Colonic mucosa (tissue), 4 donors: ENCODE data around the gene SLC35B3. TPM values are rescaled to one million over a fixed set of nuclear protein-coding genes. Genes with fewer than 3 reads are reported as not detected.
A peak's percentile ranks its signal among the peaks of the same experiment; 100 is the strongest.
"Not testable (repeated sequence)": the region's sequence is repeated elsewhere in the genome, so short reads cannot be mapped to it uniquely, and the experiment has no call there.

Experiments used
- DNase-seq: peaks from one replicate; pipeline ENCODE4 v3.0.0-alpha.2; 2020
- H3K27ac ChIP-seq: fragments of 200-600 bp; one replicate; pipeline ENCODE4 v1.8.0; 2021
- H3K27me3 ChIP-seq: fragments of 200-600 bp; one replicate; pipeline ENCODE4 v1.8.0; 2021
- H3K36me3 ChIP-seq: fragments of 200-600 bp; one replicate; pipeline ENCODE4 v1.8.0; 2021
- H3K4me1 ChIP-seq: fragments of 200-600 bp; one replicate; pipeline ENCODE4 v1.8.0; 2021; ENCODE audit warnings: mild to moderate bottlenecking
- H3K4me3 ChIP-seq: fragments of 200-600 bp; one replicate; pipeline ENCODE4 v1.8.0; 2021
- H3K9ac ChIP-seq, 2 donors: one replicate each; pipeline ENCODE4 v1.7.0; 2013; ENCODE audit warnings: control low read depth in 2 of 2, low read depth in 2 of 2, low read length in 2 of 2
- H3K9me3 ChIP-seq: fragments of 200-600 bp; one replicate; pipeline ENCODE4 v1.8.0; 2021
- intact Hi-C: fragments of 100-400 bp; cut with DNase I; formaldehyde crosslinking; loops from one replicate; pipeline ENCODE4 v1.14.1; 2022
- total RNA-seq, 2 donors: library from RNA; stranded (reverse); fragmentation: NEBNext Ultra II Directional in 1 of 2; extraction: Animal tissue kit (Norgen Biotek cat#: 25700) in 1 of 2; gene quantifications; one replicate each; pipeline ENCODE4 v1.2.1, GENCODE V29; 2021
- TF ChIP-seq, protein P1 (sequence below): fragments of 200-600 bp; IDR thresholded peaks from one replicate; pipeline ENCODE4 v1.8.0; 2022; ENCODE audit warnings: antibody characterized with exemption, mild to moderate bottlenecking
- donor health status: healthy.
- donor health status: DM: no; HTN: no; CAD: no.
- donor health status: DM: no; HTN: no; CAD: no.

The SLC35B3 gene
- total RNA-seq, 2 donors from 2014 or later, result 33.4 to 35.1 TPM

DNA sequence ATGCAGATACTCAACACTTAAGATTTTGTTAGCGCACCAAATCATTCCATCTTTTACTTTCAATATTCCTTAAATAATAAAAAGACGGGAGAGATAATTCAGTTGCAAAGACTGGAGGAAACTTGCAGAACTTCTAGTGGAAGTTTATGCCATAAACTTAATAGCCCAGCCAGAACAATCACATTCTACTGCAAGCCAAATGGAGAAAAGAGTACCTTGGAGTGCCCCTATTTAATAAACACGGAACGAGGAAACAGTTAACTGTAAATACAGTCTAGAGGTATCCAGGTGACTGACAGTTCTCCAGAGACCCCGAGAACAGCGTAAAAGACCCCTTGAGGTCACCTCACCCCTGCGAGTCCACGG lies 635 bp downstream of the SLC35B3 start:
- Histone ChIP-seq H3K4me3 (peak overlapping the region; percentile 75), H3K36me3 (no peaks in the 10 kb centered on the region), H3K27ac (peak overlapping the region; percentile 91), H3K27me3 (no peaks in the 10 kb centered on the region), H3K9ac (peak overlapping the region; percentile 87 to 89), H3K9me3 (no peaks in the 10 kb centered on the region), H3K4me1 (peaks cover 6% of the 10 kb centered on the region)
- TF ChIP-seq, protein P1, sequence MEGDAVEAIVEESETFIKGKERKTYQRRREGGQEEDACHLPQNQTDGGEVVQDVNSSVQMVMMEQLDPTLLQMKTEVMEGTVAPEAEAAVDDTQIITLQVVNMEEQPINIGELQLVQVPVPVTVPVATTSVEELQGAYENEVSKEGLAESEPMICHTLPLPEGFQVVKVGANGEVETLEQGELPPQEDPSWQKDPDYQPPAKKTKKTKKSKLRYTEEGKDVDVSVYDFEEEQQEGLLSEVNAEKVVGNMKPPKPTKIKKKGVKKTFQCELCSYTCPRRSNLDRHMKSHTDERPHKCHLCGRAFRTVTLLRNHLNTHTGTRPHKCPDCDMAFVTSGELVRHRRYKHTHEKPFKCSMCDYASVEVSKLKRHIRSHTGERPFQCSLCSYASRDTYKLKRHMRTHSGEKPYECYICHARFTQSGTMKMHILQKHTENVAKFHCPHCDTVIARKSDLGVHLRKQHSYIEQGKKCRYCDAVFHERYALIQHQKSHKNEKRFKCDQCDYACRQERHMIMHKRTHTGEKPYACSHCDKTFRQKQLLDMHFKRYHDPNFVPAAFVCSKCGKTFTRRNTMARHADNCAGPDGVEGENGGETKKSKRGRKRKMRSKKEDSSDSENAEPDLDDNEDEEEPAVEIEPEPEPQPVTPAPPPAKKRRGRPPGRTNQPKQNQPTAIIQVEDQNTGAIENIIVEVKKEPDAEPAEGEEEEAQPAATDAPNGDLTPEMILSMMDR, result no peak
- intact Hi-C loops, result no loop called here
- DNase-seq, result no peak

DNA sequence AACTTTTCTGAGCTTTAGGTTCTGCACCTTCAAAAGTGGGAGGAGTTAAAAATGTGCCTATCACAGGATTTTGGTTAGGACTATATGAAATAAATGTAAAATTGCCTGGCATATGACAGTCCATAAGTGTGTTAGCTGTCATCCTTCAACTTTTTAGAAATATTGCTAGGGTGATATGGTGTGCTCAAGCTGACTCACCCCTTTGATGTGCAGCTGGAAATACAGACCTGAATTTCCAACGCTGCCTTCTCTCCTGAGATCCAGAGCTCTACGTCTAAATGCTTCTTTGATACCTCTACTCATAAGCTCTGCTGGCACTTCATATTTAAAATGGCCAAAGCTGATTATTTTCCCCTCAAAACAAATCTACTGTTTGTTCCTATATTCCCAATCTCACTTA lies 2.7 kb downstream of the SLC35B3 start:
- peaks cover 6% of the 10 kb centered on the region for H3K4me1 ChIP-seq
- DNase-seq, result no peak
- no peak overlapping the region for H3K9ac ChIP-seq
- H3K27ac ChIP-seq, result no peak overlapping the region
- peaks cover 3% of the 10 kb centered on the region for H3K36me3 ChIP-seq
- TF ChIP-seq, protein P1, result no peak
- H3K4me3 ChIP-seq, result no peak overlapping the region
- no peaks in the 10 kb centered on the region for H3K9me3 ChIP-seq
- intact Hi-C loops, result no loop called here
- no peaks in the 10 kb centered on the region for H3K27me3 ChIP-seq

DNA sequence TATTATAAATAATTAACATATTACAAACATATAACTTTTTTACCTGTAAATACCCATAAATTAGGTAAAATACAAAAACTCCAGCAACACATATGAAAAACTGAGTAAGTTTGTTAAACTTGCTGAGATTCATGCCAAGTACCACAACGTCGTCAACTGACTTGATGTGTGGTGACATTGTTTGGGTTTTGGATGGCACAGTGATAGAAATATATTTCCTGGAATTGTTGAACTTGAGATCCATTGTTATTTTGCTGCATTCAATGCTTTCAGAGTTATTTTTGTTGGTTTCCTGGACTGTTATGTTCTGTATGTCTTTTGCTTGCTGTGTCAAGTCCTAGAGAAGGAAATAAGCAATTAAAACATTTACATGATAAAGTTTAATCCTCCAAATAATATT lies 5.5 kb downstream of the SLC35B3 start:
- TF ChIP-seq, protein P1, result no peak

DNA sequence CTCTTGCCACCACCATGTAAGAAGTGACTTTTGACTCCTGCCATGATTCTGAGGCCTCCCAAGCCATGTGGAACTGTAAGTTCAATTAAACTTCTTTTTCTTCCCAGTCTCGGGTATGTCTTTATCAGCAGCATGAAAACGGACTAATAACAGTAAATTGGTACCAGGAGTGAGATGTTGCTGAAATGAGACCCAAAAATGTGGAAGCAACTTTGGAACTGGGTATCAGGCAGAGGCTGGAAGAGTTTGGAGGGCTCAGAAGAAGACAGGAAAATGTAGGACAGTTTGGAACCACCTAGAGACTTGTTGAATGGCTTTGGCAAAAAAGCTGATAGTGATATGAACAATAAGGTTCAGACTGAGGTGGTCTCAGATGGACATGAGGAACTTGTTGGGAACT lies 8.8 kb downstream of the SLC35B3 start:
- DNase-seq, H3K9ac ChIP-seq, intact Hi-C loops, H3K9me3 ChIP-seq, H3K4me3 ChIP-seq, H3K4me1 ChIP-seq, H3K36me3 ChIP-seq, H3K27me3 ChIP-seq, H3K27ac ChIP-seq: not testable (repeated sequence)

More for the DNA sequence above, 5.5 kb downstream of the SLC35B3 start:
- no peak for DNase-seq
- Histone ChIP-seq H3K9ac (no peak overlapping the region), H3K4me3 (no peak overlapping the region), H3K9me3 (no peaks in the 10 kb centered on the region), H3K27ac (no peak overlapping the region), H3K4me1 (peaks cover 6% of the 10 kb centered on the region), H3K36me3 (peaks cover 9% of the 10 kb centered on the region), H3K27me3 (no peaks in the 10 kb centered on the region)
- intact Hi-C loops, result no loop called here

DNA sequence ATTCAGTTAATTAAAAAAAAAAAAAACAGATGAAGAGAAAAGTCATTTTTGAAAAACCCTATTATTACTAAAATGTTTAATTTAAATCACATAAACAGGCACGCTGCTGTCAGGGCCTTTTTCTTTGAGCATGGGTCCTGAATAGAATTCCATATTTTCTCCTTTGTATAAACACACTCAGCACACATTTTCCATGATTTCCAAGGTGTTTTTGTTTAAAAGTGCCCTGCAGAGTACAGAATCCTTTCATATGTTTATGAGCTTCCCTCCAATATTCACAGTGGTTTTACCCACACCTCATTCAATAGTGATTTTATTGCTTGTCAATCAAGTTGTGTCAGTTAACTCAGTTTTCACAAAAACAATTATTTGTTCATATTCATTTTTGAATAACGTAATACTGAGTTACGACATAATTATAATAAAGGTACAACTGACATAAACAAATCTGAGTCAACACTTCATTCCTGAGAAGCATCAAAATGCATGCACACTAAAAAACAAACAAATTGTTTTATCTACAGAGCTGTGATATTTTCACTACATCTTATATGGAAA lies 15.2 kb downstream of the SLC35B3 start:
- intact Hi-C loops, result no loop called here
- H3K4me1 ChIP-seq, result no peaks in the 10 kb centered on the region
- H3K9ac ChIP-seq, result no peak overlapping the region
- H3K27me3 ChIP-seq, result no peaks in the 10 kb centered on the region
- H3K9me3 ChIP-seq, result no peaks in the 10 kb centered on the region
- TF ChIP-seq, protein P1, result no peak
- H3K4me3 ChIP-seq, result no peak overlapping the region
- peaks cover 10% of the 10 kb centered on the region for H3K36me3 ChIP-seq
- no peak overlapping the region for H3K27ac ChIP-seq
- no peak for DNase-seq

DNA sequence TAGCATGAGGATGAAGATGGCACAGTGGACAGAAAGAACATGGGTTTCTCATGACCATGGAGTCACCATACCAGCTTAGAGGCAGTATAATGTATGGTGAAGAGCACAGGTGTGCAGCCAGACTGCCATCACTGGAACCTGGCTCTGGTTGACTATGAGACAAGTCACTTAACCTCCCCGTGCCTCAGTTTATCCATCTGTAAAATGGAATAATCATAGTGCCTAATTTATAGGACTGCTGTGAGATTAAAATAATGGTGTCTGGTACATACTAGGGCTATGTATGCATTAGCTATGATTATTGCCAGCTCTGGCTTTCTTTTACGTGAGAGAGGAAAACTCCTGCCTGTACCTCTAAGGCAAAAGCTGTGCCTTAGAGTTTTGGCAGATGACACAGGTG lies 19.4 kb downstream of the SLC35B3 start:
- DNase-seq, result no peak
- intact Hi-C loops, result no loop called here
- H3K27ac ChIP-seq, result no peak overlapping the region
- H3K4me1 ChIP-seq, result no peaks in the 10 kb centered on the region
- H3K4me3 ChIP-seq, result no peak overlapping the region
- no peak overlapping the region for H3K9ac ChIP-seq
- peaks cover 19% of the 10 kb centered on the region for H3K36me3 ChIP-seq
- no peaks in the 10 kb centered on the region for H3K27me3 ChIP-seq
- H3K9me3 ChIP-seq, result no peaks in the 10 kb centered on the region
- TF ChIP-seq, protein P1, result no peak
